H9 (cell line): ENCODE data around the gene ANKHD1. TPM values are rescaled to one million over a fixed set of nuclear protein-coding genes. Genes with fewer than 3 reads are reported as not detected.

Experiments
- DNase-seq: peaks from one replicate; pipeline ENCODE4 v3.0.0-alpha.2; 2017
- H2AFZ ChIP-seq: one replicate; pipeline ENCODE4 v1.6.1; 2013; ENCODE audit warnings: mild to moderate bottlenecking, low read length, control low read depth, moderate library complexity
- H2AK5ac ChIP-seq: 2 replicates; pipeline ENCODE4 v1.6.1; 2013; ENCODE audit warnings: low read length, control low read depth, mixed read lengths; ENCODE audit not compliant: insufficient read length
- H2BK120ac ChIP-seq: one replicate; pipeline ENCODE4 v1.6.1; 2013; ENCODE audit warnings: low read depth, mild to moderate bottlenecking, low read length, control low read depth, inconsistent platforms; ENCODE audit not compliant: poor library complexity, severe bottlenecking
- H2BK12ac ChIP-seq: 2 replicates; pipeline ENCODE4 v1.6.1; 2013; ENCODE audit warnings: low read length, control low read depth, mixed read lengths, low read depth; ENCODE audit not compliant: insufficient read length
- H2BK15ac ChIP-seq: 2 replicates; pipeline ENCODE4 v1.6.1; 2013; ENCODE audit warnings: low read depth, low read length, control low read depth
- H2BK20ac ChIP-seq: one replicate; pipeline ENCODE4 v1.6.1; 2013; ENCODE audit warnings: low read depth, mild to moderate bottlenecking, low read length, control low read depth, inconsistent platforms; ENCODE audit not compliant: poor library complexity, severe bottlenecking
- H2BK5ac ChIP-seq: 2 replicates; pipeline ENCODE4 v1.6.1; 2013; ENCODE audit warnings: low read length, control low read depth, mixed read lengths; ENCODE audit not compliant: insufficient read length
- H3K14ac ChIP-seq: 2 replicates; pipeline ENCODE4 v1.6.1; 2013; ENCODE audit warnings: low read length, control low read depth; ENCODE audit not compliant: insufficient read depth
- H3K18ac ChIP-seq: 2 replicates; pipeline ENCODE4 v1.6.1; 2013; ENCODE audit warnings: low read depth, mild to moderate bottlenecking, mixed read lengths, low read length, control low read depth; ENCODE audit not compliant: insufficient read length
- H3K23ac ChIP-seq: 2 replicates; pipeline ENCODE4 v1.6.1; 2013; ENCODE audit warnings: low read length, control low read depth, mixed read lengths, low read depth; ENCODE audit not compliant: insufficient read length
- H3K23me2 ChIP-seq: 2 replicates; pipeline ENCODE4 v1.6.1; 2013; ENCODE audit warnings: low read depth, mild to moderate bottlenecking, mixed read lengths, low read length, control low read depth; ENCODE audit not compliant: insufficient read length, poor library complexity, severe bottlenecking
- H3K27ac ChIP-seq: 2 replicates; pipeline ENCODE4 v1.5.1; 2013; ENCODE audit warnings: low read length, control low read depth, mixed read lengths, low read depth; ENCODE audit not compliant: insufficient read length
- H3K27me3 ChIP-seq: 2 replicates; pipeline ENCODE4 v1.6.1; 2013; ENCODE audit warnings: low read length, control low read depth, inconsistent platforms; ENCODE audit not compliant: insufficient read depth
- H3K4ac ChIP-seq: 2 replicates; pipeline ENCODE4 v1.6.1; 2013; ENCODE audit warnings: low read depth, mild to moderate bottlenecking, control low read depth, inconsistent platforms, low read length, moderate library complexity
- H3K4me1 ChIP-seq: 2 replicates; pipeline ENCODE4 v1.6.1; 2013; ENCODE audit warnings: low read length, control low read depth, inconsistent platforms; ENCODE audit not compliant: insufficient read depth
- H3K4me2 ChIP-seq: 2 replicates; pipeline ENCODE4 v1.6.1; 2013; ENCODE audit warnings: low read length, control low read depth, mixed read lengths; ENCODE audit not compliant: insufficient read length, insufficient read depth
- H3K56ac ChIP-seq: 2 replicates; pipeline ENCODE4 v1.6.1; 2013; ENCODE audit warnings: low read depth, mild to moderate bottlenecking, mixed read lengths, low read length, control low read depth; ENCODE audit not compliant: insufficient read length
- H3K79me1 ChIP-seq: 2 replicates; pipeline ENCODE4 v1.6.1; 2013; ENCODE audit warnings: low read depth, mild to moderate bottlenecking, moderate library complexity, low read length, control low read depth, inconsistent platforms; ENCODE audit not compliant: insufficient read depth, poor library complexity, severe bottlenecking
- H3K79me2 ChIP-seq: 2 replicates; pipeline ENCODE4 v1.6.1; 2013; ENCODE audit warnings: low read length, control low read depth, inconsistent platforms; ENCODE audit not compliant: insufficient read depth
- H3K9ac ChIP-seq: 2 replicates; pipeline ENCODE4 v1.6.1; 2013; ENCODE audit warnings: low read length, control low read depth, mixed read lengths; ENCODE audit not compliant: insufficient read length; ENCODE audit errors: extremely low read depth
- H3K9me3 ChIP-seq: one replicate; pipeline ENCODE4 v1.6.1; 2013; ENCODE audit warnings: low read depth, low read length, inconsistent platforms; ENCODE audit not compliant: control insufficient read depth
- H3T11ph ChIP-seq: one replicate; pipeline ENCODE4 v1.6.1; 2013; ENCODE audit warnings: mild to moderate bottlenecking, low read length, control low read depth, inconsistent platforms
- H4K20me1 ChIP-seq: one replicate; pipeline ENCODE4 v1.6.1; 2013; ENCODE audit not compliant: control insufficient read depth, insufficient read length, insufficient read depth
- H4K5ac ChIP-seq: 2 replicates; pipeline ENCODE4 v1.6.1; 2013; ENCODE audit warnings: low read depth, mild to moderate bottlenecking, mixed read lengths, low read length, control low read depth; ENCODE audit not compliant: insufficient read length
- H4K8ac ChIP-seq: replicated peaks from 2 replicates; pipeline ENCODE4 v1.6.1; 2013; ENCODE audit warnings: low read length, control low read depth, mixed read lengths, low read depth; ENCODE audit not compliant: insufficient read length
- H4K91ac ChIP-seq: 2 replicates; pipeline ENCODE4 v1.6.1; 2013; ENCODE audit warnings: low read depth, mild to moderate bottlenecking, moderate library complexity, mixed read lengths, low read length, control low read depth; ENCODE audit not compliant: insufficient read length
- H3K27ac Mint-ChIP-seq, 3 experiments: 2 replicates in 2 of 3; 3 replicates in 1 of 3; pipeline ENCODE4 v1.8.0; 2020 to 2021; ENCODE audit warnings: mixed read lengths in 3 of 3, mild to moderate bottlenecking in 1 of 3, moderate library complexity in 1 of 3
- H3K27me3 Mint-ChIP-seq: 2 replicates; pipeline ENCODE4 v1.8.0; 2021; ENCODE audit warnings: low read depth, mild to moderate bottlenecking, moderate library complexity, mixed read lengths
- H3K36me3 Mint-ChIP-seq, 3 experiments: 2 replicates in 2 of 3; 3 replicates in 1 of 3; pipeline ENCODE4 v1.8.0; 2020 to 2021; ENCODE audit warnings: low read depth in 3 of 3, mixed read lengths in 3 of 3; ENCODE audit not compliant: insufficient read depth in 1 of 3
- H3K4me1 Mint-ChIP-seq, 2 experiments: 2 replicates each; pipeline ENCODE4 v1.8.0; 2020; ENCODE audit warnings: mixed read lengths in 2 of 2
- H3K4me3 Mint-ChIP-seq, 2 experiments: 2 replicates in 1 of 2; 3 replicates in 1 of 2; pipeline ENCODE4 v1.8.0; 2020 to 2021; ENCODE audit warnings: mild to moderate bottlenecking in 2 of 2, mixed read lengths in 2 of 2, moderate library complexity in 1 of 2
- H3K9me3 Mint-ChIP-seq, 2 experiments: 2 replicates in 1 of 2; 3 replicates in 1 of 2; pipeline ENCODE4 v1.8.0; 2020; ENCODE audit warnings: mild to moderate bottlenecking in 2 of 2, mixed read lengths in 2 of 2, moderate library complexity in 1 of 2
- CTCF ChIP-seq: fragments of 200-600 bp; sonication (generic); conservative IDR thresholded peaks from 3 replicates; pipeline ENCODE4 v1.8.0; 2021; ENCODE audit warnings: antibody characterized with exemption, mild to moderate bottlenecking
- WGBS: extraction: QIAGEN DNeasy Blood & Tissue Kit; methylation state at CpG from one replicate; pipeline ENCODE4 v1.1.7; 2013; ENCODE audit warnings: missing lambda C conversion rate, low lambda C conversion rate, mixed read lengths; ENCODE audit not compliant: insufficient read length; ENCODE audit errors: extremely low coverage; 5-methylcytosine and 5-hydroxymethylcytosine counted together
- total RNA-seq: library from RNA; stranded (reverse); gene quantifications from 2 replicates; pipeline ENCODE4 v1.2.1, GENCODE V29; 2021

Gene ANKHD1
- total RNA-seq, 1 experiment from 2014 or later: 105 TPM

- H3K4me2 ChIP-seq: no peak overlapping the region
- Mint-ChIP-seq H3K4me1 (peaks cover 7 to 14% of the 10 kb centered on the region in 2 experiments), H3K4me3 (no peak overlapping the region)
These were observed 34.2 kb upstream of the ANKHD1 start for GRCh38 chr5:140367256-140368013.

More at GRCh38 chr5:140367256-140368013, 34.2 kb upstream of the ANKHD1 start:
- Histone ChIP-seq H3K79me2 (no peaks in the 10 kb centered on the region), H2BK5ac (no peak overlapping the region), H3K23me2 (peaks cover 4% of the 10 kb centered on the region), H2BK15ac (no peak overlapping the region), H3K18ac (no peak overlapping the region), H3K23ac (no peak overlapping the region), H3K9ac (no peak overlapping the region), H3T11ph (no peak overlapping the region), H3K4ac (no peak overlapping the region), H3K56ac (no peak overlapping the region), H2BK120ac (no peak overlapping the region), H3K79me1 (no peaks in the 10 kb centered on the region), H4K8ac (no peak overlapping the region), H3K27ac (no peak overlapping the region), H3K14ac (no peak overlapping the region), H2AK5ac (no peak overlapping the region), H3K9me3 (no peaks in the 10 kb centered on the region), H2BK12ac (no peak overlapping the region), H2AFZ (no peak overlapping the region), H4K20me1 (no peaks in the 10 kb centered on the region), H4K91ac (no peak overlapping the region), H4K5ac (no peak overlapping the region), H3K27me3 (no peaks in the 10 kb centered on the region), H2BK20ac (no peak overlapping the region), H3K4me1 (no peaks in the 10 kb centered on the region; the same call in 1 of the 2 replicates)
- Mint-ChIP-seq H3K27me3 (peaks cover 10% of the 10 kb centered on the region), H3K36me3 (no peaks in the 10 kb centered on the region), H3K9me3 (no peaks in the 10 kb centered on the region), H3K27ac (no peak overlapping the region)
- WGBS: no CpG with 5 or more reads among the region's 8 CpGs
- peak; percentile 37; the same call in 2 of the 3 replicates for TF ChIP-seq CTCF
- DNase-seq: no peak
